Endothelial cell (in vitro differentiated cells): ENCODE data around the gene DNAH5. TPM values are rescaled to one million over a fixed set of nuclear protein-coding genes. Genes with fewer than 3 reads are reported as not detected.

ENCODE experiments used
- DNase-seq: peaks from one replicate; pipeline ENCODE4 v3.0.0; 2021; ENCODE audit warnings: low spot score
- H3K27ac Mint-ChIP-seq: one replicate; pipeline ENCODE4 v1.8.0; 2021; ENCODE audit warnings: mixed read lengths, inconsistent platforms; ENCODE audit not compliant: unreplicated experiment
- H3K27me3 Mint-ChIP-seq: one replicate; pipeline ENCODE4 v1.8.0; 2021; ENCODE audit warnings: mild to moderate bottlenecking, moderate library complexity, mixed read lengths, inconsistent platforms; ENCODE audit not compliant: unreplicated experiment
- H3K36me3 Mint-ChIP-seq: one replicate; pipeline ENCODE4 v1.8.0; 2021; ENCODE audit warnings: mild to moderate bottlenecking, low read depth, mixed read lengths, inconsistent platforms; ENCODE audit not compliant: unreplicated experiment
- H3K4me1 Mint-ChIP-seq: one replicate; pipeline ENCODE4 v1.8.0; 2021; ENCODE audit warnings: mild to moderate bottlenecking, mixed read lengths, inconsistent platforms; ENCODE audit not compliant: unreplicated experiment
- H3K4me3 Mint-ChIP-seq: one replicate; pipeline ENCODE4 v1.8.0; 2021; ENCODE audit warnings: mild to moderate bottlenecking, mixed read lengths, inconsistent platforms; ENCODE audit not compliant: unreplicated experiment
- H3K9me3 Mint-ChIP-seq: one replicate; pipeline ENCODE4 v1.8.0; 2021; ENCODE audit warnings: mixed read lengths, inconsistent platforms; ENCODE audit not compliant: unreplicated experiment
- CTCF ChIP-seq: fragments of 200-600 bp; sonication (generic); IDR thresholded peaks from one replicate; pipeline ENCODE4 v1.5.0; 2021; ENCODE audit warnings: antibody characterized with exemption; ENCODE audit not compliant: unreplicated experiment
- total RNA-seq: library from RNA; stranded (reverse); fragmentation: NEBNext Ultra II Directional; extraction: Animal tissue kit (Norgen Biotek cat#: 25700); gene quantifications from one replicate; pipeline ENCODE4 v1.2.1, GENCODE V29; 2021; ENCODE audit not compliant: unreplicated experiment

DNAH5 gene
- total RNA-seq, 1 donor from 2014 or later = 0.80 TPM

GRCh38 chr5:13932561-13932960 lies 11.9 kb downstream of the DNAH5 start:
- no peaks in the 10 kb centered on the region for H3K4me1 Mint-ChIP-seq
- H3K9me3 Mint-ChIP-seq = no peaks in the 10 kb centered on the region
- TF ChIP-seq CTCF = no peak
- no peak for DNase-seq
- H3K27ac Mint-ChIP-seq = no peak overlapping the region
- peaks cover 2% of the 10 kb centered on the region for H3K27me3 Mint-ChIP-seq
- no peak overlapping the region for H3K4me3 Mint-ChIP-seq
- H3K36me3 Mint-ChIP-seq = no peaks in the 10 kb centered on the region

- H3K4me1 Mint-ChIP-seq = no peaks in the 10 kb centered on the region
- H3K4me3 Mint-ChIP-seq = no peak overlapping the region
- TF ChIP-seq CTCF = no peak
- no peak overlapping the region for H3K27ac Mint-ChIP-seq
- H3K36me3 Mint-ChIP-seq = no peaks in the 10 kb centered on the region
- no peak for DNase-seq
- H3K9me3 Mint-ChIP-seq = no peaks in the 10 kb centered on the region
- peaks cover 2% of the 10 kb centered on the region for H3K27me3 Mint-ChIP-seq
Measured at GRCh38 chr5:13932011-13932410, 12.5 kb downstream of the DNAH5 start.

GRCh38 chr5:13930541-13931171 lies 13.8 kb downstream of the DNAH5 start:
- Mint-ChIP-seq H3K27ac (no peak overlapping the region), H3K36me3 (no peaks in the 10 kb centered on the region), H3K9me3 (no peaks in the 10 kb centered on the region), H3K4me1 (no peaks in the 10 kb centered on the region), H3K27me3 (peaks cover 2% of the 10 kb centered on the region), H3K4me3 (no peak overlapping the region)
- TF ChIP-seq CTCF = no peak
- DNase-seq = no peak

- TF ChIP-seq CTCF = no peak
- H3K4me1 Mint-ChIP-seq = no peaks in the 10 kb centered on the region
- H3K9me3 Mint-ChIP-seq = no peaks in the 10 kb centered on the region
- H3K27ac Mint-ChIP-seq = no peak overlapping the region
- DNase-seq = no peak
- H3K4me3 Mint-ChIP-seq = no peak overlapping the region
- no peaks in the 10 kb centered on the region for H3K36me3 Mint-ChIP-seq
- H3K27me3 Mint-ChIP-seq = peaks cover 2% of the 10 kb centered on the region
Measured at GRCh38 chr5:13926731-13927130, 17.8 kb downstream of the DNAH5 start.

- no peak overlapping the region for H3K27ac Mint-ChIP-seq
- H3K36me3 Mint-ChIP-seq = no peaks in the 10 kb centered on the region
- no peaks in the 10 kb centered on the region for H3K9me3 Mint-ChIP-seq
- H3K4me3 Mint-ChIP-seq = no peak overlapping the region
- no peaks in the 10 kb centered on the region for H3K4me1 Mint-ChIP-seq
- peaks cover 2% of the 10 kb centered on the region for H3K27me3 Mint-ChIP-seq
- no peak for TF ChIP-seq CTCF
- no peak for DNase-seq
Measured at GRCh38 chr5:13921578-13921977, 22.9 kb downstream of the DNAH5 start.
